IMR-90 (cell line): ENCODE data around the gene MGAT5. TPM values are rescaled to one million over a fixed set of nuclear protein-coding genes. Genes with fewer than 3 reads are reported as not detected.

ENCODE experiments used
- ATAC-seq: fragments of 200-7000 bp; cut with Tn5 transposase; 2 replicates; pipeline ENCODE4 v1.9.1; 2020; ENCODE audit warnings: low read depth, mild to moderate bottlenecking, moderate library complexity
- BruUV-seq: library from RNA; stranded (reverse); fragments of 400-500 nt; replicated peaks from 2 replicates; lab custom pipeline; 2021; lab: Mats Ljungman, UMichigan
- CTCF ChIA-PET: fragments of 300-600 bp; formaldehyde crosslinking; extraction: SDS; loops from one replicate; lab custom pipeline; 2021; ENCODE audit warnings: antibody characterized with exemption; lab: Yijun Ruan, JAX
- POLR2A ChIA-PET: fragments of 300-600 bp; sonication (Branson Sonifier 250); formaldehyde crosslinking; loops from one replicate; lab custom pipeline; 2022; ENCODE audit warnings: antibody characterized with exemption; ENCODE audit not compliant: unreplicated experiment; lab: Charles Lee
- DNase-seq: peaks from one replicate; pipeline ENCODE4 v3.0.0; 2013
- H2AFZ ChIP-seq: replicated peaks from 2 replicates; pipeline ENCODE3; 2013; ENCODE audit warnings: low read length, mild to moderate bottlenecking; ENCODE audit not compliant: poor library complexity
- H2AK5ac ChIP-seq: 2 replicates; pipeline ENCODE4 v1.6.1; 2013; ENCODE audit warnings: low read depth, low read length, inconsistent platforms
- H2AK9ac ChIP-seq: replicated peaks from 2 replicates; pipeline ENCODE3; 2013; ENCODE audit warnings: mild to moderate bottlenecking, low read depth, low read length, moderate library complexity; ENCODE audit not compliant: poor library complexity
- H2BK120ac ChIP-seq: 2 replicates; pipeline ENCODE4 v1.6.1; 2013; ENCODE audit warnings: low read depth, low read length, inconsistent platforms
- H2BK15ac ChIP-seq: 3 replicates; pipeline ENCODE4 v1.6.1; 2013; ENCODE audit warnings: low read depth, low read length, inconsistent platforms
- H2BK20ac ChIP-seq: 2 replicates; pipeline ENCODE4 v1.6.1; 2013; ENCODE audit warnings: low read depth, mild to moderate bottlenecking, inconsistent platforms, low read length, moderate library complexity
- H2BK5ac ChIP-seq: 2 replicates; pipeline ENCODE4 v1.6.1; 2013; ENCODE audit warnings: mild to moderate bottlenecking, low read depth, low read length, inconsistent platforms; ENCODE audit not compliant: poor library complexity, severe bottlenecking
- H3K14ac ChIP-seq: replicated peaks from 2 replicates; pipeline ENCODE4 v1.6.1; 2013; ENCODE audit warnings: low read depth, low read length, inconsistent platforms
- H3K18ac ChIP-seq: 2 replicates; pipeline ENCODE4 v1.6.1; 2013; ENCODE audit warnings: low read depth, low read length, control low read depth
- H3K23ac ChIP-seq: 2 replicates; pipeline ENCODE4 v1.6.1; 2013; ENCODE audit warnings: low read depth, low read length, inconsistent platforms
- H3K27ac ChIP-seq: 2 replicates; pipeline ENCODE4 v1.5.1; 2013; ENCODE audit warnings: mild to moderate bottlenecking, control low read depth, low read length; ENCODE audit not compliant: insufficient read depth
- H3K27me3 ChIP-seq: 2 replicates; pipeline ENCODE4 v1.6.1; 2013; ENCODE audit warnings: low read length; ENCODE audit not compliant: control insufficient read depth, insufficient read depth
- H3K36me3 ChIP-seq: 2 replicates; pipeline ENCODE4 v1.6.1; 2013; ENCODE audit warnings: low read length, mixed read lengths; ENCODE audit not compliant: control insufficient read depth, insufficient read depth
- H3K4ac ChIP-seq: 2 replicates; pipeline ENCODE4 v1.6.1; 2013; ENCODE audit warnings: low read depth, low read length, inconsistent platforms
- H3K4me1 ChIP-seq: 2 replicates; pipeline ENCODE4 v1.6.1; 2013; ENCODE audit warnings: low read length, mixed read lengths; ENCODE audit not compliant: control insufficient read depth, insufficient read depth
- H3K4me2 ChIP-seq: 2 replicates; pipeline ENCODE4 v1.6.1; 2013; ENCODE audit warnings: low read depth, mild to moderate bottlenecking, control low read depth, low read length, moderate library complexity
- H3K4me3 ChIP-seq: 2 replicates; pipeline ENCODE4 v1.5.1; 2013; ENCODE audit warnings: low read depth, mild to moderate bottlenecking, control low read depth, low read length, moderate library complexity; ENCODE audit not compliant: insufficient read depth
- H3K56ac ChIP-seq: 2 replicates; pipeline ENCODE4 v1.6.1; 2013; ENCODE audit warnings: low read length, inconsistent platforms; ENCODE audit not compliant: insufficient read depth; ENCODE audit errors: extremely low read depth
- H3K79me1 ChIP-seq, 2 experiments: 2 replicates each; pipeline ENCODE4 v1.6.1; 2013; ENCODE audit warnings: low read length in 2 of 2, inconsistent platforms in 1 of 2, low read depth in 1 of 2
- H3K9ac ChIP-seq: 2 replicates; pipeline ENCODE4 v1.6.1; 2013; ENCODE audit warnings: low read depth, low read length, control low read depth
- H3K9me1 ChIP-seq: 2 replicates; pipeline ENCODE4 v1.6.1; 2013; ENCODE audit warnings: low read length, inconsistent platforms; ENCODE audit not compliant: insufficient read depth
- H3K9me3 ChIP-seq: 2 replicates; pipeline ENCODE4 v1.6.1; 2013; ENCODE audit warnings: low read length; ENCODE audit not compliant: control insufficient read depth, insufficient read depth
- H4K20me1 ChIP-seq: 2 replicates; pipeline ENCODE4 v1.6.1; 2013; ENCODE audit warnings: low read length, inconsistent platforms; ENCODE audit not compliant: insufficient read depth
- H4K5ac ChIP-seq: 2 replicates; pipeline ENCODE4 v1.6.1; 2013; ENCODE audit warnings: mild to moderate bottlenecking, low read depth, low read length, control low read depth
- H4K8ac ChIP-seq, 2 experiments: 2 replicates each; pipeline ENCODE4 v1.6.1; 2013; ENCODE audit warnings: low read depth in 2 of 2, low read length in 2 of 2, control low read depth in 1 of 2, inconsistent platforms in 1 of 2
- H4K91ac ChIP-seq: 2 replicates; pipeline ENCODE4 v1.6.1; 2013; ENCODE audit warnings: low read depth, low read length, inconsistent platforms; ENCODE audit not compliant: insufficient read depth
- CHD1 ChIP-seq: IDR thresholded peaks from 2 replicates; pipeline ENCODE4 v1.6.1; 2012; ENCODE audit warnings: low read depth, low read length, improper control_type of control experiment
- CTCF ChIP-seq: conservative IDR thresholded peaks from 2 replicates; pipeline ENCODE4 v1.5.1; 2012; ENCODE audit warnings: mild to moderate bottlenecking, low read depth, low read length, improper control_type of control experiment
- MAFK ChIP-seq: IDR thresholded peaks from 2 replicates; pipeline ENCODE4 v1.6.1; 2012; ENCODE audit warnings: low read depth, low read length, improper control_type of control experiment
- MXI1 ChIP-seq: IDR thresholded peaks from 2 replicates; pipeline ENCODE4 v1.6.1; 2012; ENCODE audit warnings: low read depth, mild to moderate bottlenecking, low read length, moderate library complexity, borderline replicate concordance
- RFX5 ChIP-seq: IDR thresholded peaks from 2 replicates; pipeline ENCODE4 v1.8.0; 2012; ENCODE audit warnings: low read depth, mild to moderate bottlenecking, low read length, moderate library complexity
- USF2 ChIP-seq: fragments of 150-350 bp; IDR thresholded peaks from 2 replicates; pipeline ENCODE4 v1.6.1; 2017; ENCODE audit warnings: mild to moderate bottlenecking, antibody characterized with exemption, low read length, low read depth
- WGBS, 2 experiments: methylation state at CpG; one replicate each; pipeline versions ENCODE4 v1.1.5 to v1.1.7; 2013; ENCODE audit warnings: missing lambda C conversion rate in 2 of 2; ENCODE audit not compliant: insufficient read length in 1 of 2; ENCODE audit errors: extremely low coverage in 2 of 2; 5-methylcytosine and 5-hydroxymethylcytosine counted together
- dilution Hi-C: fragments of 300-500 bp; cut with HindIII; formaldehyde crosslinking; loops from one replicate; pipeline ENCODE4 v1.14.3; 2018; ENCODE audit warnings: low sequenced_read_pairs; ENCODE audit not compliant: unreplicated experiment
- in situ Hi-C: fragments of 300-500 bp; cut with MboI; formaldehyde crosslinking; loops from 3 replicates; pipeline ENCODE4 v1.14.3; 2019; ENCODE audit warnings: low sequenced_read_pairs, inconsistent platforms, mixed read lengths
- intact Hi-C: fragments of 100-400 bp; cut with micrococcal nuclease; formaldehyde crosslinking; loops from 2 replicates; pipeline ENCODE4 v1.10.0; 2022
- polyA plus RNA-seq, 3 experiments: library from polyadenylated mRNA; depleted of rRNA; stranded (reverse); fragments of >200 nt; gene quantifications; 2 replicates each; pipeline ENCODE4 v1.2.3, GENCODE V29; 2012; ENCODE audit warnings: low replicate concordance in 1 of 3
- total RNA-seq: library from RNA; depleted of rRNA; stranded (reverse); fragments of >200 nt; gene quantifications from 2 replicates; pipeline ENCODE4 v1.2.3, GENCODE V29; 2012

MGAT5 gene
- total and polyA plus RNA-seq, 2 of the 4 experiments (the other 2 are of a cell fraction): 22.9 to 59.9 TPM

- no peak for DNase-seq
- no peak overlapping the region for H2BK5ac ChIP-seq
- H2AFZ ChIP-seq: no peak overlapping the region
- H4K20me1 ChIP-seq: peaks cover 44% of the 10 kb centered on the region; the same call in 1 of the 2 replicates
- no peaks in the 10 kb centered on the region for H3K27me3 ChIP-seq
- H2BK20ac ChIP-seq: no peak overlapping the region
- H3K4me2 ChIP-seq: no peak overlapping the region
- no peak overlapping the region for H3K27ac ChIP-seq
- no TSS peak for BruUV-seq
- dilution Hi-C loops: no loop called here
- H2AK9ac ChIP-seq: no peak overlapping the region
- POLR2A ChIA-PET: no interaction called here
- no peak overlapping the region for H3K56ac ChIP-seq
- H3K18ac ChIP-seq: no peak overlapping the region
- H3K79me1 ChIP-seq: peaks cover 20 to 70% of the 10 kb centered on the region in 2 experiments
- CTCF ChIA-PET: no interaction called here
- no peaks in the 10 kb centered on the region for H3K36me3 ChIP-seq
- in situ Hi-C loops: loop anchor here (25.0 kb wide), 1 partner anchor 355 kb away; no protein-coding TSS in a partner anchor
- no peaks in the 10 kb centered on the region for H3K9me3 ChIP-seq
- H4K5ac ChIP-seq: no peak overlapping the region
- TF ChIP-seq RFX5 (no peak), MAFK (no peak), CHD1 (no peak), CTCF (no peak), USF2 (no peak), MXI1 (no peak)
- intact Hi-C loops: no loop called here
- H3K4me3 ChIP-seq: no peak overlapping the region
- H3K9ac ChIP-seq: no peak overlapping the region
- peaks cover 10% of the 10 kb centered on the region for H3K9me1 ChIP-seq
- H2AK5ac ChIP-seq: no peak overlapping the region
- peaks cover 11% of the 10 kb centered on the region for H3K4me1 ChIP-seq
- no peak overlapping the region for H3K23ac ChIP-seq
- H2BK120ac ChIP-seq: no peak overlapping the region
- H3K4ac ChIP-seq: no peak overlapping the region
- H3K14ac ChIP-seq: no peak overlapping the region
- no peak for ATAC-seq
- no CpG with 5 or more reads among the region's 2 CpGs for WGBS, 2 experiments
- no peak overlapping the region for H4K91ac ChIP-seq
- no peak overlapping the region for H2BK15ac ChIP-seq
- no peak overlapping the region for H4K8ac ChIP-seq
These were observed 12.0 kb upstream of the MGAT5 start for GRCh38 chr2:134241911-134242310.
